Stimulated activated CD4-positive, alpha-beta T cell treated with anti-CD3 and anti-CD28 coated beads, Interleukin-15, amount 100 ng/mL, for 24 hours (primary cell): Measurements from ENCODE around the gene ATP2B2.
A peak's percentile ranks its signal among the peaks of the same experiment; 100 is the strongest.

Experiments
- DNase-seq: peaks from one replicate; pipeline ENCODE4 v3.0.0-alpha.2; 2020

ATP2B2 gene

GRCh38 chr3:10468613-10469354 lies 36.6 kb downstream of the ATP2B2 start:
- no peak for DNase-seq

- no peak for DNase-seq
Observed at GRCh38 chr3:10467904-10468612, 37.3 kb downstream of the ATP2B2 start.

- DNase-seq: no peak
Observed at GRCh38 chr3:10467204-10467603, 38.2 kb downstream of the ATP2B2 start.

GRCh38 chr3:10466186-10466585 lies 39.2 kb downstream of the ATP2B2 start:
- no peak for DNase-seq

GRCh38 chr3:10465161-10465560 lies 40.2 kb downstream of the ATP2B2 start:
- DNase-seq: no peak

GRCh38 chr3:10463533-10464434 lies 41.6 kb downstream of the ATP2B2 start:
- DNase-seq: no peak

DNA sequence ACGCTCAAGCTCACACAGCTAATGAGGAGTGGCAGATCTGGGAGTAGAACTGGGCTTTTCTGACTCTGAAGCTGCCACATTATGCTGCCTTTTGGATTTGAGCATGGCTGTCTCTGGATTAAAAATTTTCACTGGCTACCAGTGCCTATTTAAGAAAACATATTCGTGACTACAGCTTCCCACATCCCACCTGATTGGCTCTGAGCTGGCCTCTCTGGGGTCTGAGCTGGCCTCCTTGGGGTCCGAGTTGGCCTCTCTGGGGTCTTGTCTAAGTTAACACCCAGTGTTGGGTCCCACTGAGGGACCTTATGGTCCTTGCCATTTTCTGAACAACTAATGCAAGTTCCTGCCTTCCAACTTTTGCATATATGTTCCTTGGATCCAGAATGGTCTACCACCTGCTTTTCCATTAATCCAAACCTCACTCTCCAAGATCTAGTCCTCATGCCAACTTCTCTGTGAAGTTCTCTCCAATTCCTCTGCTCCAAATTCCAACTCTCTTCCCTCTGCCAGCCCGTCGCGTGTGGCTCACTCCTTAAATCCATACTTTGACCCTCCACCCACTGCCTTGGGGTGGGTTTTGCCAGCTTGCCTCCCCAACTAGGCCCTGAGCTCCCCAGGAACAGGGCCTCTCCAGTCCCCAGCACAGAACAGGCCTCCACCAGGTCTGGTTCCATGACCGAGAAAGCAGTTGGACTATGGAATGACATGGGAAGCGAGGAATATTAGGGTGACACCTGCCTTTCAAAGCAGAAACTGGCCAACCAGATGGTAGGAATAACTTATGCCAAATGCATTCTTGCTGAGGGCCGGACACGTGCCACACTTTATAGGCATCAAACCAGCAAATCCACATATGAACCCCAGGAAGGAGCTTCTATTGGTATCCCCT lies 42.5 kb downstream of the ATP2B2 start:
- DNase-seq: no peak

GRCh38 chr3:10460951-10461545 lies 44.3 kb downstream of the ATP2B2 start:
- DNase-seq: no peak

- DNase-seq: peak; percentile 55
Observed at GRCh38 chr3:10459954-10460754, 45.2 kb downstream of the ATP2B2 start.

DNA sequence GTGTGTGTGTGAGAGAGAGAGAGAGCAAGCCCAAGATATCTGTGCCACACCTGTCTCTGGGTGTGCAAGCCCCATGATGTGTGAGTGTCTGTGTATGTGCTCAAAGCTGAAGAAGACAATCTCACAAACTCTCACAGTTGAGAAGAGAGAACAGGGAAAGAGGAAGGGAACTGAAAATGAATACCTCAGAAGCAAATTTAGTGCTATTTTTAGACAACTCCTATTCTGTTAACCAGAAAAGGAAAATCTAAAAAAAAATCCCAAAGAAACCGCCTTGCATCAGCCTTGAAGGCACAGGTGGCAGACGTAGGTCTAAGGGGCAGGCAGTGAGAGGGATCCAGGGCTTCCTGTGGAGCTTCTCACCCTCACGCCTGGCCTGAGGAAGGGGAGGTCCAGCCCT lies 47.8 kb downstream of the ATP2B2 start:
- no peak for DNase-seq

GRCh38 chr3:10456981-10457380 lies 48.4 kb downstream of the ATP2B2 start:
- no peak for DNase-seq

GRCh38 chr3:10455545-10455914 lies 49.9 kb downstream of the ATP2B2 start:
- DNase-seq: no peak

GRCh38 chr3:10454907-10455544 lies 50.4 kb downstream of the ATP2B2 start:
- no peak for DNase-seq

DNA sequence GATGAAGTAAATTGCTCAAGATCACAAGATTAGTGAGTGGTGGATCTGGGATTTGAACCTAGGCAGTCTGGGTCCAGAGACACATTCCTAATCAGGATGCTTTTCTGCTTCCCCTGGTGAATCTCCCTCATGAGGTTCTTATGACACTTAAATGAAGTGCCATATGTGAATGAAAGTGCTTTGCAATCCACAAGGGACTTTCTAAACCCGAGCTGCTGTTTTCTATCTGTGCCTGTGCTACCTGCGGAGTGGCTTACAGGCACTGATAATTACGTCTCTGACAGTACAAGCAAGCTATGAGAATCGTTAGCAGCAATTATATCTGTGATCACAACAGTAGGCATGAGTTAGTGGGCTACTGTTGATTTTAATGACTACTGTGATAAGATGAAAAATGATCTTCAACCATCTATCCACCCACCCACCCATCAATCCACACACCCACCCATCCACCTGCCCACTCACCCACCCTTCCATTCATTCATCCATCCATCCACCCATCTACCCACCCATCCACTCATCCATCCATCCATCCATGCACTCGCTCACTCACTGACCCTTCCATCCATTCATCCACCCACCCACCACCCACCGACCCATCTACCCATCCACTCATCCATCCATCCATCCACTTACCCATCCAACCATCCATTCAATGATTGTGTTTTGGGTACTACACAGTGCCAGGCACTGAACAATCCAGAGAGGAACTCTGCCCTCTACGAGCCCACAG lies 51.8 kb downstream of the ATP2B2 start:
- DNase-seq: no peak

- no peak for DNase-seq
Observed at GRCh38 chr3:10450494-10451440, 54.6 kb downstream of the ATP2B2 start.

- DNase-seq: no peak
Observed at GRCh38 chr3:10449436-10449835, 56.0 kb downstream of the ATP2B2 start.

GRCh38 chr3:10448544-10448943 lies 56.8 kb downstream of the ATP2B2 start:
- no peak for DNase-seq

DNA sequence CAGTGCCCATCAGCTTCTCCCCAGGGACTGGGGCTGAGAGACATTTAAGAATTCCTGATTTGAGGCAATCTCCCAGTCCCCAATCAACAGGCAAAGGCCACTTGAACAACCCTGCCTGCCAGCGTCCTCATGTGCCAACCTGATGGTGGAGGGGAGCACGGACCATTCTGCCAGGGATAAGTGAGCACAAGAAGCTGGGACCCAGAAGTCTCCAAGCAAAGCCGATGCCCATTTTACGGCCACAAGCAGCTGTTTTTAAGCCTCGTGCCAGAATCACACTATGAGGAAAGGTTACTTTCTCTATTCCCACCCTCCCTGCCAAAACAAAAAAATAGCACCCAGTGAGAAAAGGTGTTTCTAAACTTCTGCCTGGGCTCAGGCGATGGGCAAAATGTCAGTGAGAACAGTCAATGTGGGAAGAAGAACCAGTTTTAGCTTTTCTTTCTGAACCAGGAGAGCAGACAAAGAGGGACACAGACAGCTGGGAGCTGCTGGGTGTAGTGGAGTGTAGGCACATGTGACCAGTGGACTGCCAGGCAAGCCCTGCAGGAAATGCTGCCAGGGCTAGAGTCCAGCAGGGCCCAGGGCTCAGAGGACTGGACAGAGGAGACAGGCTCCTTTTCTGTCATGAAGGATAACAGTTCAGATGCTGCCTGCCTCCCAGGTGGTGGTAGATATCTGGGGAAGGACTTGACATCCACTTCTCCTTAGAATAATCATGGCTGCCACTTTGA lies 57.7 kb downstream of the ATP2B2 start:
- DNase-seq: no peak
